Endothelial cell of umbilical vein (primary cell): Measurements from ENCODE around the gene TAF10. TPM values are rescaled to one million over a fixed set of nuclear protein-coding genes. Genes with fewer than 3 reads are reported as not detected.

Source experiments
- BruUV-seq: library from RNA; stranded (reverse); fragments of 400-500 nt; replicated peaks from 2 replicates; lab custom pipeline; 2021; lab: Mats Ljungman, UMichigan
- CTCF ChIA-PET: fragments of 300-600, 350-600 bp; sonication (Branson Sonifier 250); formaldehyde crosslinking; loops from one replicate; lab custom pipeline; 2021; ENCODE audit warnings: antibody characterized with exemption, inconsistent platforms; lab: Charles Lee
- POLR2A ChIA-PET: fragments of 300-600, 350-600 bp; sonication (Branson Sonifier 250); formaldehyde crosslinking; loops from one replicate; lab custom pipeline; 2021; ENCODE audit warnings: antibody characterized with exemption, inconsistent platforms; lab: Charles Lee
- DNase-seq: peaks from one replicate; pipeline ENCODE4 v3.0.0-alpha.2; 2011; ENCODE audit warnings: low read depth, low spot score
- FAIRE-seq: peaks from 2 replicates; lab custom pipeline; 2011; peaks lifted over from hg19 to GRCh38; lab: Jason Lieb, UNC
- H2AFZ ChIP-seq: 2 replicates; pipeline ENCODE4 v1.6.0; 2012; ENCODE audit warnings: low read depth, low read length, control low read depth, inconsistent platforms
- H3K27ac ChIP-seq: 2 replicates; pipeline ENCODE4 v1.5.1; 2011; ENCODE audit warnings: low read depth, mild to moderate bottlenecking, control low read depth, low read length, moderate library complexity; ENCODE audit not compliant: insufficient read depth
- H3K27me3 ChIP-seq, 2 experiments: 2 replicates each; pipeline versions ENCODE4 v1.6.0 to v1.6.1; 2011; ENCODE audit warnings: low read length in 2 of 2, mixed read lengths in 1 of 2; ENCODE audit not compliant: control insufficient read depth in 2 of 2, insufficient read depth in 2 of 2
- H3K36me3 ChIP-seq, 2 experiments: 2 replicates in 1 of 2; 3 replicates in 1 of 2; pipeline ENCODE4 v1.5.1; 2011; ENCODE audit warnings: low read length in 2 of 2, mild to moderate bottlenecking in 1 of 2, moderate library complexity in 1 of 2; ENCODE audit not compliant: control insufficient read depth in 2 of 2, insufficient read depth in 2 of 2; ENCODE audit errors: extremely low read depth in 1 of 2
- H3K4me1 ChIP-seq: 3 replicates; pipeline ENCODE4 v1.5.1; 2011; ENCODE audit warnings: mild to moderate bottlenecking, low read length; ENCODE audit not compliant: control insufficient read depth, insufficient read depth; ENCODE audit errors: extremely low read depth
- H3K4me2 ChIP-seq: 2 replicates; pipeline ENCODE4 v1.6.1; 2011; ENCODE audit warnings: low read length, control low read depth, mixed read lengths; ENCODE audit not compliant: insufficient read depth
- H3K4me3 ChIP-seq, 3 experiments: fragments of 200-600 bp in 1 of 3; sonication (generic), shearing (Covaris generic) in 1 of 3; replicated peaks in 1 of 3; 2 replicates each; pipeline ENCODE4 v1.5.1; 2011 to 2016; ENCODE audit warnings: control low read depth in 3 of 3, low read length in 3 of 3, mild to moderate bottlenecking in 2 of 3, inconsistent platforms in 1 of 3, low read depth in 1 of 3, moderate library complexity in 1 of 3; ENCODE audit not compliant: insufficient read depth in 1 of 3
- H3K79me2 ChIP-seq: 2 replicates; pipeline ENCODE4 v1.6.0; 2012; ENCODE audit warnings: low read length, inconsistent platforms; ENCODE audit not compliant: control insufficient read depth, insufficient read depth
- H3K9ac ChIP-seq: replicated peaks from 2 replicates; pipeline ENCODE3; 2011; ENCODE audit warnings: low read length, control low read depth; ENCODE audit not compliant: insufficient read depth; ENCODE audit errors: extremely low read depth
- H3K9me1 ChIP-seq: replicated peaks from 3 replicates; pipeline ENCODE4 v1.6.0; 2011; ENCODE audit warnings: mild to moderate bottlenecking, low read length; ENCODE audit not compliant: control insufficient read depth, insufficient read depth; ENCODE audit errors: extremely low read depth
- H3K9me3 ChIP-seq: replicated peaks from 2 replicates; pipeline ENCODE4 v1.5.1; 2012; ENCODE audit warnings: low read length, inconsistent platforms; ENCODE audit not compliant: control insufficient read depth, insufficient read depth
- H4K20me1 ChIP-seq: replicated peaks from 2 replicates; pipeline ENCODE3; 2011; ENCODE audit warnings: mild to moderate bottlenecking, low read length; ENCODE audit not compliant: control insufficient read depth, insufficient read depth; ENCODE audit errors: extremely low read depth
- EZH2 ChIP-seq: IDR thresholded peaks from 2 replicates; pipeline ENCODE4 v1.6.1; 2012; ENCODE audit warnings: borderline replicate concordance, low read depth, mild to moderate bottlenecking, moderate library complexity, low read length, inconsistent platforms; ENCODE audit not compliant: severe bottlenecking
- FOS ChIP-seq: IDR thresholded peaks from 2 replicates; pipeline ENCODE4 v1.6.1; 2011; ENCODE audit warnings: mild to moderate bottlenecking, low read length, moderate library complexity, borderline replicate concordance; ENCODE audit not compliant: insufficient read depth
- GATA2 ChIP-seq: IDR thresholded peaks from 2 replicates; pipeline ENCODE4 v1.7.0; 2011; ENCODE audit warnings: low read depth, mild to moderate bottlenecking, moderate library complexity, mixed read lengths, low read length; ENCODE audit not compliant: insufficient read length, insufficient read depth
- JUN ChIP-seq: IDR thresholded peaks from 2 replicates; pipeline ENCODE4 v1.6.1; 2011; ENCODE audit warnings: borderline replicate concordance, low read depth; ENCODE audit not compliant: insufficient read length, insufficient read depth
- MYC ChIP-seq: IDR thresholded peaks from one replicate; pipeline ENCODE4 v1.6.1; 2011; ENCODE audit warnings: mild to moderate bottlenecking, low read depth, low read length
- POLR2A ChIP-seq: IDR thresholded peaks from 2 replicates; pipeline ENCODE4 v1.6.1; 2012; ENCODE audit warnings: low read depth, mild to moderate bottlenecking, control low read depth, low read length
- POLR2AphosphoS5 ChIP-seq: IDR thresholded peaks from 2 replicates; pipeline ENCODE4 v1.6.1; 2012; ENCODE audit warnings: low read depth, mild to moderate bottlenecking, control low read depth, low read length, moderate library complexity; ENCODE audit not compliant: insufficient read depth
- dilution Hi-C: fragments of 300-500 bp; cut with MboI; formaldehyde crosslinking; loops from one replicate; pipeline ENCODE4 v1.15.0; 2019; ENCODE audit warnings: low sequenced_read_pairs; ENCODE audit not compliant: extremely low pct_ligation_motif_present
- intact Hi-C: fragments of 100-400 bp; cut with micrococcal nuclease; formaldehyde crosslinking; loops from one replicate; pipeline ENCODE4 v1.10.0; 2022
- polyA plus RNA-seq, 4 experiments: library from polyadenylated mRNA; depleted of rRNA in 3 of 4; stranded (reverse) in 3 of 4; unstranded in 1 of 4; fragments of >200 nt; gene quantifications; 2 replicates each; pipeline versions ENCODE4 v1.2.1 to v1.2.3, GENCODE V29; 2011 to 2012; ENCODE audit warnings: missing spikeins in 1 of 4
- total RNA-seq: library from RNA; stranded (reverse); gene quantifications from 2 replicates; pipeline ENCODE4 v1.2.3, GENCODE V29; 2021
- TF ChIP-seq, protein P1 (sequence below): IDR thresholded peaks from 2 replicates; pipeline ENCODE4 v1.6.1; 2011; ENCODE audit not compliant: insufficient read depth, insufficient read length
- TF ChIP-seq, protein P2 (sequence below), 2 donors: IDR thresholded peaks; 1 replicate in 1 of 2; 2 replicates in 1 of 2; pipeline ENCODE4 v1.5.1; 2011; ENCODE audit warnings: low read length in 2 of 2, mild to moderate bottlenecking in 2 of 2, moderate library complexity in 2 of 2, control low read depth in 1 of 2, inconsistent platforms in 1 of 2, low read depth in 1 of 2; ENCODE audit not compliant: insufficient read depth in 1 of 2; ENCODE audit errors: extremely low read depth in 1 of 2

The TAF10 gene
- total and polyA plus RNA-seq, 2 donors (not counting 3 experiments of a cell fraction or from before 2014, with no cell fraction given): 86.2 to 149 TPM

DNA sequence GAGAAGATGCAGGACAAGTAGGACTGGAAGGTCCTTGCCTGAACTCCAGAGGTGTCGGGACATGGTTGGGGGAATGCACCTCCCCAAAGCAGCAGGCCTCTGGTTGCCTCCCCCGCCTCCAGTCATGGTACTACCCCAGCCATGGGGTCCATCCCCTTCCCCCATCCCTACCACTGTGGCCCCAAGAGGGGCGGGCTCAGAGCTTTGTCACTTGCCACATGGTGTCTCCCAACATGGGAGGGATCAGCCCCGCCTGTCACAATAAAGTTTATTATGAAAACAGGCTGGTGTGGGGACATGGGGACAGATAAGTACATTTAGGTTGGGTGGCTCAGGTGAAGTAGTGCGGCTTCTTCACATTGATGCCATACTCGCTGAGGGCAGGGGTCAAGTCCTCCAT, 1.4 kb downstream of the TAF10 start:
- dilution Hi-C loops: no loop called here
- no peak for DNase-seq
- H2AFZ ChIP-seq: no peak overlapping the region
- TF ChIP-seq, protein P1, sequence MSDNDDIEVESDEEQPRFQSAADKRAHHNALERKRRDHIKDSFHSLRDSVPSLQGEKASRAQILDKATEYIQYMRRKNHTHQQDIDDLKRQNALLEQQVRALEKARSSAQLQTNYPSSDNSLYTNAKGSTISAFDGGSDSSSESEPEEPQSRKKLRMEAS: no peak
- no peak for TF ChIP-seq POLR2AphosphoS5
- no peak for TF ChIP-seq GATA2
- TF ChIP-seq FOS: no peak
- no peak for TF ChIP-seq MYC
- no peak for TF ChIP-seq EZH2
- TF ChIP-seq POLR2A: no peak
- TF ChIP-seq, protein P2, sequence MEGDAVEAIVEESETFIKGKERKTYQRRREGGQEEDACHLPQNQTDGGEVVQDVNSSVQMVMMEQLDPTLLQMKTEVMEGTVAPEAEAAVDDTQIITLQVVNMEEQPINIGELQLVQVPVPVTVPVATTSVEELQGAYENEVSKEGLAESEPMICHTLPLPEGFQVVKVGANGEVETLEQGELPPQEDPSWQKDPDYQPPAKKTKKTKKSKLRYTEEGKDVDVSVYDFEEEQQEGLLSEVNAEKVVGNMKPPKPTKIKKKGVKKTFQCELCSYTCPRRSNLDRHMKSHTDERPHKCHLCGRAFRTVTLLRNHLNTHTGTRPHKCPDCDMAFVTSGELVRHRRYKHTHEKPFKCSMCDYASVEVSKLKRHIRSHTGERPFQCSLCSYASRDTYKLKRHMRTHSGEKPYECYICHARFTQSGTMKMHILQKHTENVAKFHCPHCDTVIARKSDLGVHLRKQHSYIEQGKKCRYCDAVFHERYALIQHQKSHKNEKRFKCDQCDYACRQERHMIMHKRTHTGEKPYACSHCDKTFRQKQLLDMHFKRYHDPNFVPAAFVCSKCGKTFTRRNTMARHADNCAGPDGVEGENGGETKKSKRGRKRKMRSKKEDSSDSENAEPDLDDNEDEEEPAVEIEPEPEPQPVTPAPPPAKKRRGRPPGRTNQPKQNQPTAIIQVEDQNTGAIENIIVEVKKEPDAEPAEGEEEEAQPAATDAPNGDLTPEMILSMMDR (IDR thresholded peaks at IDR 0.05; ENCODE audit: extremely low read depth in 1 of 2, insufficient read depth in 1 of 2, low read depth in 1 of 2, low read length in 2 of 2): no peak
- no peak for TF ChIP-seq JUN
- no peak overlapping the region for H3K9ac ChIP-seq
- H3K27ac ChIP-seq: peak overlapping the region; percentile 89
- POLR2A ChIA-PET: no interaction called here
- H3K4me2 ChIP-seq: peak overlapping the region; percentile 84
- intact Hi-C loops: no loop called here
- no peaks in the 10 kb centered on the region for H4K20me1 ChIP-seq
- H3K27me3 ChIP-seq: no peaks in the 10 kb centered on the region
- CTCF ChIA-PET: interaction anchor here (2.8 to 4.5 kb wide), 2 partner anchors 73 to 80 kb away, joined by 19 to 43 read pairs; partner anchors contain the start of gene MRPL17
- H3K4me3 ChIP-seq: no peak overlapping the region
- no TSS peak for BruUV-seq
- no peak for FAIRE-seq
- no peaks in the 10 kb centered on the region for H3K9me3 ChIP-seq
- peaks cover 33 to 41% of the 10 kb centered on the region in 2 experiments for H3K36me3 ChIP-seq
- no peaks in the 10 kb centered on the region for H3K9me1 ChIP-seq
- H3K4me1 ChIP-seq: peaks cover 58% of the 10 kb centered on the region
- peaks cover 46% of the 10 kb centered on the region for H3K79me2 ChIP-seq
